ENCODE data around the gene NRG3.

- TF ChIP-seq CTCF (IDR thresholded peaks at IDR 0.05) (no peak), EP300 (IDR thresholded peaks at IDR 0.05) (no peak)
Measured at GRCh38 chr10:82757901-82758300, 882.9 kb downstream of the NRG3 start.

Data from esophagus muscularis mucosa (tissue), 3 donors.